HL-60 (cell line): ENCODE data around the gene TMC8.
A peak's percentile ranks its signal among the peaks of the same experiment; 100 is the strongest.

ENCODE experiments used
- DNase-seq, 2 experiments: peaks; one replicate each; pipeline ENCODE4 v3.0.0-alpha.2; 2010 to 2020; ENCODE audit warnings: low read depth in 1 of 2, low spot score in 1 of 2
- H3K27ac ChIP-seq: fragments of 250-450 bp; sonication (Bioruptor Pico); replicated peaks from 2 replicates; pipeline ENCODE4 v1.5.1; 2020; ENCODE audit warnings: mild to moderate bottlenecking, moderate library complexity
- H3K27me3 ChIP-seq: fragments of 250-450 bp; sonication (Bioruptor Pico); 2 replicates; pipeline ENCODE4 v1.5.1; 2021; ENCODE audit warnings: mild to moderate bottlenecking, moderate library complexity; ENCODE audit not compliant: insufficient read depth, poor library complexity, severe bottlenecking
- H3K4me3 ChIP-seq: replicated peaks from 2 replicates; pipeline ENCODE4 v1.5.1; 2011; ENCODE audit warnings: mild to moderate bottlenecking, control low read depth, low read length; ENCODE audit not compliant: insufficient read depth
- CTCF ChIP-seq: IDR thresholded peaks from one replicate; pipeline ENCODE4 v1.5.1; 2011; ENCODE audit warnings: low read length, control low read depth, inconsistent platforms; ENCODE audit not compliant: insufficient read depth
- GABPA ChIP-seq: IDR thresholded peaks from 2 replicates; pipeline ENCODE4 v1.6.1; 2012; ENCODE audit warnings: low read depth
- POLR2AphosphoS5 ChIP-seq: IDR thresholded peaks from 2 replicates; pipeline ENCODE4 v1.6.1; 2012; ENCODE audit warnings: low read depth
- REST ChIP-seq: IDR thresholded peaks from 2 replicates; pipeline ENCODE4 v1.6.1; 2012; ENCODE audit warnings: low read depth; ENCODE audit not compliant: insufficient replicate concordance
- SPI1 ChIP-seq: IDR thresholded peaks from 2 replicates; pipeline ENCODE4 v1.6.1; 2012; ENCODE audit warnings: low read depth, mild to moderate bottlenecking, borderline replicate concordance

The TMC8 gene

GRCh38 chr17:78148286-78149016 is 17.9 kb downstream of the TMC8 start:
- no peak for DNase-seq
- no peaks in the 10 kb centered on the region for H3K27me3 ChIP-seq
- H3K27ac ChIP-seq = no peak overlapping the region; the same call in 1 of the 2 replicates
- H3K4me3 ChIP-seq = no peak overlapping the region
- no peak for TF ChIP-seq CTCF
- no peak for TF ChIP-seq GABPA
- no peak for TF ChIP-seq POLR2AphosphoS5
- TF ChIP-seq SPI1 = no peak
- TF ChIP-seq REST = no peak

- no peak for TF ChIP-seq GABPA
- TF ChIP-seq CTCF = no peak
- no peak for TF ChIP-seq POLR2AphosphoS5
- no peak for TF ChIP-seq REST
- no peak for TF ChIP-seq SPI1
- H3K27ac ChIP-seq = no peak overlapping the region
- no peaks in the 10 kb centered on the region for H3K27me3 ChIP-seq
- no peak for DNase-seq
- no peak overlapping the region for H3K4me3 ChIP-seq
These were observed 21.0 kb downstream of the TMC8 start for GRCh38 chr17:78151514-78152008.

- peak in 1 of 2 experiments; percentile 84 for DNase-seq
- no peak for TF ChIP-seq REST
- no peaks in the 10 kb centered on the region for H3K27me3 ChIP-seq
- no peak overlapping the region for H3K4me3 ChIP-seq
- peak overlapping the region; percentile 54 for H3K27ac ChIP-seq
These were observed 24.6 kb downstream of the TMC8 start for GRCh38 chr17:78154903-78155811.
